Activated CD4-positive, alpha-beta T cell treated with anti-CD3 and anti-CD28 coated beads for 1 hour (primary cell): ENCODE measurements around the gene IRF5.

Experiments
- DNase-seq: peaks from one replicate; pipeline ENCODE4 v3.0.0-alpha.2; 2020

IRF5 gene

GRCh38 chr7:128937647-128938543, at the start of gene IRF5:
Gene IRF5, plus strand, starts transcription at chr7:128937927. Its CDS starts 4,155 bp downstream, at chr7:128942082.
- no peak for DNase-seq

- no peak for DNase-seq
These were observed 49.5 kb upstream of the IRF5 start for GRCh38 chr7:128888039-128888755.

- DNase-seq = no peak
These were observed 49.0 kb upstream of the IRF5 start for GRCh38 chr7:128888756-128889095.

- no peak for DNase-seq
These were observed 48.6 kb upstream of the IRF5 start for GRCh38 chr7:128889121-128889520.

GRCh38 chr7:128890306-128891109, 47.2 kb upstream of the IRF5 start:
- no peak for DNase-seq

- no peak for DNase-seq
These were observed 46.4 kb upstream of the IRF5 start for GRCh38 chr7:128891110-128891941.

GRCh38 chr7:128891942-128892269, 45.8 kb upstream of the IRF5 start:
- DNase-seq = no peak

- DNase-seq = no peak
These were observed 45.0 kb upstream of the IRF5 start for GRCh38 chr7:128892521-128893250.

GRCh38 chr7:128893251-128894100, 44.3 kb upstream of the IRF5 start:
- no peak for DNase-seq

- no peak for DNase-seq
These were observed 43.7 kb upstream of the IRF5 start for GRCh38 chr7:128894101-128894440.

- no peak for DNase-seq
These were observed 42.4 kb upstream of the IRF5 start for GRCh38 chr7:128895320-128895719.

- DNase-seq = no peak
These were observed 38.3 kb upstream of the IRF5 start for GRCh38 chr7:128899392-128899791.

GRCh38 chr7:128900237-128900636, 37.5 kb upstream of the IRF5 start:
- DNase-seq = no peak

- no peak for DNase-seq
These were observed 34.8 kb upstream of the IRF5 start for GRCh38 chr7:128902761-128903585.

- no peak for DNase-seq
These were observed 33.9 kb upstream of the IRF5 start for GRCh38 chr7:128903621-128904361.

- no peak for DNase-seq
These were observed 33.1 kb upstream of the IRF5 start for GRCh38 chr7:128904381-128905197.

GRCh38 chr7:128906001-128906765, 31.5 kb upstream of the IRF5 start:
- DNase-seq = no peak
